ENCODE data around the gene CRLF1.

Gene CRLF1

GRCh38 chr19:18607226-18608101, 865 bp upstream of the CRLF1 start (continued):
- TF ChIP-seq ZNF701 (tag by site-specific recombination; IDR thresholded peaks at IDR 0.05) (no peak), ZNF341 (tag by site-specific recombination; IDR thresholded peaks at IDR 0.05; ENCODE audit: low read depth) (peak; percentile 12; the same call in 1 of the 2 replicates), ZBTB10 (tag by site-specific recombination; IDR thresholded peaks at IDR 0.05) (peak; percentile 19; the same call in 1 of the 2 replicates), ELK4 (IDR thresholded peaks at IDR 0.05; ENCODE audit: borderline replicate concordance, low read depth, low read length) (no peak), ZNF596 (tag by site-specific recombination; IDR thresholded peaks at IDR 0.05) (no peak), ZNF221 (tag by site-specific recombination; IDR thresholded peaks at IDR 0.05; ENCODE audit: borderline replicate concordance) (no peak), BCL11B (tag by site-specific recombination; IDR thresholded peaks at IDR 0.05; ENCODE audit: low read depth) (no peak), ZBTB8A (tag by site-specific recombination; IDR thresholded peaks at IDR 0.05) (peak; percentile 68; the same call in 1 of the 2 replicates), HOXD13 (CRISPR knock-in tag; IDR thresholded peaks at IDR 0.05; ENCODE audit: borderline replicate concordance) (no peak), ZFHX2 (tag by site-specific recombination; conservative IDR thresholded peaks at IDR 0.05) (peak; percentile 84), ZNF830 (tag by site-specific recombination; IDR thresholded peaks at IDR 0.05; ENCODE audit: low read depth) (no peak), ZNF121 (tag by site-specific recombination; IDR thresholded peaks at IDR 0.05) (no peak), ZNF335 (tag by site-specific recombination; conservative IDR thresholded peaks at IDR 0.05) (peak; percentile 75), ZBTB48 (tag by site-specific recombination; IDR thresholded peaks at IDR 0.05) (peak; percentile 77; the same call in 1 of the 2 replicates), ZNF2 (tag by site-specific recombination; IDR thresholded peaks at IDR 0.05) (no peak), ZBTB26 (tag by site-specific recombination; optimal IDR thresholded peaks at IDR 0.05) (peak; percentile 49), ZNF398 (tag by site-specific recombination; IDR thresholded peaks at IDR 0.05) (0 out of 2 replicates have a peak, but pooled peaks have one; percentile 4), ZNF580 (tag by site-specific recombination; IDR thresholded peaks at IDR 0.05) (no peak), SP2 (tag by site-specific recombination; IDR thresholded peaks at IDR 0.05) (peak; percentile 39; the same call in 1 of the 2 replicates), ZNF18 (tag by site-specific recombination; IDR thresholded peaks at IDR 0.05) (peak; percentile 75; the same call in 1 of the 2 replicates), KLF1 (tag by site-specific recombination; IDR thresholded peaks at IDR 0.05) (peak; percentile 47), GLIS2 (tag by site-specific recombination; IDR thresholded peaks at IDR 0.05) (peak; percentile 45; the same call in 1 of the 2 replicates), ZNF223 (tag by site-specific recombination; IDR thresholded peaks at IDR 0.05) (no peak), SP3 (tag by site-specific recombination; IDR thresholded peaks at IDR 0.05) (peak; percentile 11; the same call in 1 of the 2 replicates)
